Stimulated activated CD8-positive, alpha-beta memory T cell treated with anti-CD3 and anti-CD28 coated beads, Interleukin-7, amount 100 ng/mL, for 24 hours (primary cell): ENCODE measurements around the gene EIF4E2.

ENCODE experiments used
- DNase-seq: peaks from one replicate; pipeline ENCODE4 v3.0.0-alpha.2; 2020; ENCODE audit warnings: low read depth

EIF4E2 gene

DNA sequence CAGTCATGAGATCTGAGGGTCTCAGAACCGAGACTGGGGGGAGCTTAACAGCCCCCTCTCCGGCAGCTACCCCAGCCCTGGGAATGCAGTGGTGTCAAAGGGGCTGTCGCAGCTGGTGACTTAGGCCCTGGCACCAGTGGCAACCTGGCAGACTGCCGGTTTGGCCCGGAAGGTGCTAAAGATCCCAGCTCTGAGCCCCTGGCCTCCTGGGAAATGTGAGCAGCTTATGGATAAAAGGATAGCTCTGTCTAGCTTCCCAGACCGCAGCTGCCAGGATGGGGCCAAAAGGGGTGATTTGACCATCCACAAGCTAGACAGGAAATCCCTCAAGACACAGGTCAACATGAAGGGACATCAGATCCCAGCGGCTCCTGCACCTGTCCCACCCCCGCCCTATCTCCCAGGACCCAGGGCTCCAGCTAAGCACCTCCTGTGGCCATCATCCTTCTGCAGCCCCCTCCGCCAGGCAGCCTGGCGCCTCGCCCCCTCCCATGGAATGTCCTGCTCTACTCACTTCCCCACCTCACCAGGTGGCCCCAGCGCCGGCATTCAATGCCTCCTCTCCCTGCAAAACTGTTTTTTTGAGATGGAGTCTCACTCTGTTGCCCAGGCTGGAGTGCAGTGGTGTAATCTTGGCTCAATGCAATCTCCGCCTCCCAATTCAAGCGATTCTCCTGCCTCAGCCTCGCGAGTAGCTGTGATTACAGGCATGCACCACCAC, 49.7 kb downstream of the EIF4E2 start:
- no peak for DNase-seq

DNA sequence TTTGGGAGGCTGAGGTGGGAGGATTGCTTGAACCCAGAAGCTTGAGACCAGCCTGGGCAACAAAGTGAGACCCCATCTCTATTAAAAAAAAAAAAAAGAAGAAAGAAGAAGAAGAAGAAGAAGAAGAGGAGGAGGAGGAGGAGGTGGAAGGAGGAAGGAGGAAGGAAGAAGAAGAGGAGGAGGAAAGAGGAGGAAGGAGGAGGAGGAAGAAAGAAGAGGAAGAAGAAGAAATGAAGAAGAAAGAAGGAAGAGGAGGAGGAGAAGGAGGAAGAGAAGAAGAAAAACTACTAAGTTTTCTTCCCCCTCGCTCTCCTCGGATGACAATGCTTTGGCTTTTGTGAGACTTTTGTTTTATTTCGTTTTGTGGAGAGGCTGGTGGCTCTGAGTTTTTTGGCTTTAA, 52.8 kb downstream of the EIF4E2 start:
- no peak for DNase-seq

DNA sequence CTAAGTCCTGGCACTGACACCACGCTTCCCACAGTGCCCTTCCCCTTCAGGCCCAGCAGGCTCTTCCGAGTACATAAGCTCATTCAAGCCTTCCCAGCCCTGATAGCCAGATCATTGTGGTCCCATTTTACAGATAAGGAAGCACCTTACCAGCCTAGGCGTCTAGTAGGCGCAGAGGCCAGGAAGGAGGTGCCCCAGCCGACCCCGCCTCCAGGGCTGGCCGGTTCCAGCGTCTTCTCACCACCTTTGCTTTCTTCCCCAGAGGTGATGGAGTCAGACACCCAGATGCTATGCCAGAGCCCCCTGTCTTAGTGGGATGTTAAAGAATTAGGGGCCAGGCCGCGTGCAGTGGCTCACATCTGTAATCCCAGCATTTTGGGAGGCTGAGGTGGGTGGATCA, 54.0 kb downstream of the EIF4E2 start:
- DNase-seq = no peak

DNA sequence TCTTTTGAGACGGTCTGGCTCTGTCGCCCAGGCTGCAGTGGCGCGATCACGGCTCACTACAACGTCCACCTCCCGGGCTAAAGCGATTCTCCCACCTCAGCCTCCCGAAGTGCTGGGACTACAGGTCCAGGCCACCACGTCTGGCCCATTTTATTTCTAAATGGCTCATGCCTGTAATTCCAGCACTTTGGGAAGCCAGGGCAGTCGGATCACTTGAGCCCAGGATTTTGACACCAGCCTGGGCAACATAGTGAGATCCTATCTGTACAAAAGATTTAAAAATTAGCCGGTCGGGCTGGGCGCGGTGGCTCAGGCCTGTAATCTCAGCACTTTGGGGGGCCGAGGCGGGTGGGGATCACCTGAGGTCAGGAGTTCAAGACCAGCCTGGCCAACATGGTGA, 56.5 kb downstream of the EIF4E2 start:
- no peak for DNase-seq

DNA sequence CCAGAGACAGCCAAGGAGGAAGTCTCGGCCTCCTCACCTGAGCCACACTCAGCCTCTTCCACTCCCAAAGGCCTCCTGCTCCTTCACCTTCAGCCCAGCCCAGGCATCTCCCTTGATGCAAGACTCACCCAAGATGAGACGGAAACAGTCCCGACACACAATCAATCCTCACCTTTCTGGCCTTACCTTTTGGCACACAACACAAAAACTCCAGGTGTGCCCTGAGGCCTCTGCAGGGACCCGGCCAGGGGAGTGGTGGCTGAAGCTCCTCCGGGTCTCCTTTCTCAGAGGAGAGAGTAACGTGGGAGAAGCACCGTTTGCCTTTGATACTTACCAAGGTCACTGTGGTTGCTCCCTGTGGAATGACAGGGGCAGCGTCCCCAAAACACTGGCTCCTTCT, 59.1 kb downstream of the EIF4E2 start:
- DNase-seq = no peak

DNA sequence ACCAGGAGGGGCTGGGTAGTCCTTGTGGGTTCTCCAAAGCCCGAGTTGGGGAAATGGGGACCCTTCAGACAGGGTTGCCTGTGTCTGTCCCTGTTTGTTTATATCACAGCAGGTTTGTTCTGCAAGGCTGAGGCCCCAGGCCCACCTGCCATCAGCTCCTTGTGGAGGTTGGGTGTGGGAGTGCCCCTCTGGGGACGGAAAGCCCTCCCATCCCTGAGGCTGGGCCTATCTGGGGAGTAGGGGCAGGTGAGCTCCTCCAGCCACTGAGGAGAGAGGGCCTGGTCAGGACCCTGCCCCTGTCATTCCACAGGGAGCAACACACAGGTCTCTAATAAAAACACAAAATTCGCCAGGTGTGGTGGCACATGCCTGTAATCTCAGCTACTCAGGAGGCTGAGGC, 59.6 kb downstream of the EIF4E2 start:
- DNase-seq = no peak

DNA sequence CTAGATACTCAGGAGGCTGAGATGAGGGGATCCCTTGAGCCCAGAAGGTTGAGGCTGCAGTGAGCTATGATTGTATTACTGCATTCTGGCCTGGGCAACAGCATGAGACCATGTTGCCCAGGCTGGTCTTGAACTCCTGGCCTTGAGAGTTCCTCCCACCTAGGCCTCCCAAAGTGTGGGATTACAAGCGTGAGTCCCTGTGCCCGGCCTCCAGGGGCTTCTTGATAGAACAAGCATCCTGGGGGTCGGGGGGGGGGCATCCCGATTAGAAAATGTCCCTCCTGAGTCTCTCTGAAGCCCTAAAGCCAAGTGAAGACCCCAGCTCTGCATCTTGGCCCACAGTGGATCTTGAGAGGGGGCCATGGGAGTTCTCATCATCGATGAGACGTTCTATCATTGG, 60.6 kb downstream of the EIF4E2 start:
- DNase-seq = no peak

DNA sequence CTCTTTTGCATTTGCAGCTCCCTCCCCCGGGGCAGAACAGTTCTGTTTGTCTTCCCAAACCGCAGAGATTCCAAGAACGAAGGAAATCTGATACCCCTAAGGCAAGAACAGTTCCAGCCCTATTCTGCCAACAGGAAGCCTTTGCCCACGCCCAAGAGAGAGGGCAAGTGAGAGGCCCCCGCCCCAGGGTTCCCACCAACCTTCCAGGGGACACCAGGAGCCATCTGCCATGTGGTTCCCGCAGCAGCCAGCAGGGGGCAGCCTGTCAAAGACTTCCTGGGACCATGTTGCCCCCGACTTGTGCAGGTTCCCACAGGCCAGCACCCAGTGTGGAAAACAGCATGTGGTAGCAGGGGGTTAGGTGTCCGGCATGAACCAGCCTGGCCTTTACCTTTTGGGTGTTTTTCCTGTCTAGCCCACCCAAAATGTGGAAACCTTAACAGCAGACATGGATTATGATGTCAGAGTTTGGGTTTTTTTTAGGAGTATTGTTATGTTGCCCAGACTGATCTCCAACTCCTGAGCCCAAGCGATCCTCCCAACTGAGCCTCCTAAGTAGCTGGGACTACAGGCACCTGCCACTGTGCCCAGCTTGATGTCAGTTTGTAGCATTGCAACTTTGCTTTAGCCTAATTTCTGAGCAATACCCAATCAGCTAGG, 61.2 kb downstream of the EIF4E2 start:
- DNase-seq = peak; percentile 70

DNA sequence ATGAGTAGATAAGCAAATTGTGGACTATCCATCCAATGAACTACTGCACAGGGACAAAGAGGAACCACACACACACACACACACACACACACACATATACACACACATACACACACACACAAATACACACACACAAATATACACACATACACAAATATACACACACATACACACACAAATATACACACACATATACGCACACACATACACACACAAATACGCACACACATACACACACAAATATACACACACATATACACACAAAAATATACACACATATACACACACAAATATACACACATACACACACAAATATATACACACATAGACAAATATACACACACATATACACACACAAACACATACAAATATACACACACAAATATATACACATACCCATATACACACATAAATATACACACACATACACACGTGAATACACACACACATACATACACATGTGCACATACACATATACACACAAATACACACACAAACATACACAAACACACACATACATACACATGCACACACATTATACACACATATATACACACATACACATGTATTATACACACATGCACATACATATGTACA, 63.1 kb downstream of the EIF4E2 start:
- no peak for DNase-seq

DNA sequence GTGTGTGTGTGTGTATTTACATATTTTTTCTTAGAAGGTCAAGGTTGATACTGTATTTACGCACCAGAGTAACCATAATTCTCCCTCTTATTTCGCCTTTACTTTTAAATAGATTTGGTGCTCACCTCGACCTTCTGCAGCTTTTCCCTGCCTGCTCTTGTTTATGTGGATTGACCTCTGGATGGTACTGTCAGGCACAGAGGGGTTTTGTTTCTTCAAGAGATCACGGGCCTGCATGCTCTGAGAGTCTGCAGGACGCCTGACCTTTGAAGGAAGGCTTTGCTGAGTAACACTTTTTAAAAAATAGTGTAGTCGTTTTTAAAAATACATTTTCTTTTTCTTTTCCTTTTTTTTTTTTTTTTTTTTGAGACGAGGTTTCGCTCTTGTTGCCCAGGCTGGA, 64.8 kb downstream of the EIF4E2 start:
- no peak for DNase-seq
